MM.1S (cell line): ENCODE data around the gene BAK1.

Experiments used
- EZH2 ChIP-seq: fragments of 300-600 bp; sonication (generic); optimal IDR thresholded peaks from 2 replicates; pipeline ENCODE3; 2017; ENCODE audit warnings: low read depth, mild to moderate bottlenecking, antibody characterized with exemption, low read length, mixed read lengths
- EZH2phosphoT487 ChIP-seq: fragments of 300-600 bp; sonication (generic); IDR thresholded peaks from 2 replicates; pipeline ENCODE4 v1.6.1; 2018; ENCODE audit warnings: antibody characterized with exemption, low read length
- TF ChIP-seq, protein P1 (sequence below): fragments of 300-600 bp; sonication (generic); IDR thresholded peaks from 2 replicates; pipeline ENCODE4 v1.5.1; 2016; ENCODE audit warnings: antibody characterized with exemption, low read length, mixed read lengths

DNA sequence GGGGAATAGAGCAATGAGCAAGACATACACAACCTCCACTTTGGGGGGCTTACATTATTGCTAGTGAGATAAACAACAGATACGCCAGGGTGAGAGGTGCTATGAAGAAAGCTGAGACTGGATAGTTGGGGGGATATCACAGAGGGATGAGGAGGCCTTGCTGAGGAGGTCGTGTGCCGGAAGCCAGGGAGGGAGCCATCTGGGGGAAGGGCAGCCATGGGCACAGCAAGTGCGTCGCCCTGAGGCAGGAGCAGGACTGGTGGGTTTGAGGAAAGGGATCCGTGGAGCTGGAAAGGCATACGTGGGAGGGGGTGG, 12.2 kb upstream of the BAK1 start:
- TF ChIP-seq, protein P1, sequence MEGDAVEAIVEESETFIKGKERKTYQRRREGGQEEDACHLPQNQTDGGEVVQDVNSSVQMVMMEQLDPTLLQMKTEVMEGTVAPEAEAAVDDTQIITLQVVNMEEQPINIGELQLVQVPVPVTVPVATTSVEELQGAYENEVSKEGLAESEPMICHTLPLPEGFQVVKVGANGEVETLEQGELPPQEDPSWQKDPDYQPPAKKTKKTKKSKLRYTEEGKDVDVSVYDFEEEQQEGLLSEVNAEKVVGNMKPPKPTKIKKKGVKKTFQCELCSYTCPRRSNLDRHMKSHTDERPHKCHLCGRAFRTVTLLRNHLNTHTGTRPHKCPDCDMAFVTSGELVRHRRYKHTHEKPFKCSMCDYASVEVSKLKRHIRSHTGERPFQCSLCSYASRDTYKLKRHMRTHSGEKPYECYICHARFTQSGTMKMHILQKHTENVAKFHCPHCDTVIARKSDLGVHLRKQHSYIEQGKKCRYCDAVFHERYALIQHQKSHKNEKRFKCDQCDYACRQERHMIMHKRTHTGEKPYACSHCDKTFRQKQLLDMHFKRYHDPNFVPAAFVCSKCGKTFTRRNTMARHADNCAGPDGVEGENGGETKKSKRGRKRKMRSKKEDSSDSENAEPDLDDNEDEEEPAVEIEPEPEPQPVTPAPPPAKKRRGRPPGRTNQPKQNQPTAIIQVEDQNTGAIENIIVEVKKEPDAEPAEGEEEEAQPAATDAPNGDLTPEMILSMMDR: no peak
- TF ChIP-seq EZH2phosphoT487 (no peak), EZH2 (no peak)
